Type B pancreatic cell (in vitro differentiated cells): ENCODE measurements around the gene NUP188. TPM values are rescaled to one million over a fixed set of nuclear protein-coding genes. Genes with fewer than 3 reads are reported as not detected.

Source experiments
- DNase-seq: peaks from one replicate; pipeline ENCODE4 v3.0.0; 2021; ENCODE audit warnings: mixed read lengths; ENCODE audit not compliant: unreplicated experiment; ENCODE audit errors: extremely low spot score
- H3K27ac Mint-ChIP-seq: 2 replicates; pipeline ENCODE4 v1.8.0; 2021; ENCODE audit warnings: mild to moderate bottlenecking, mixed read lengths
- H3K27me3 Mint-ChIP-seq: 2 replicates; pipeline ENCODE4 v1.8.0; 2021; ENCODE audit warnings: mixed read lengths
- H3K36me3 Mint-ChIP-seq: 2 replicates; pipeline ENCODE4 v1.8.0; 2021; ENCODE audit warnings: mixed read lengths
- H3K4me1 Mint-ChIP-seq: one replicate; pipeline ENCODE4 v1.8.0; 2021; ENCODE audit warnings: mixed read lengths; ENCODE audit not compliant: unreplicated experiment
- H3K4me3 Mint-ChIP-seq: 2 replicates; pipeline ENCODE4 v1.8.0; 2021; ENCODE audit warnings: mild to moderate bottlenecking, mixed read lengths
- H3K9me3 Mint-ChIP-seq: 2 replicates; pipeline ENCODE4 v1.8.0; 2021; ENCODE audit warnings: mixed read lengths
- total RNA-seq: library from RNA; stranded (reverse); gene quantifications from 2 replicates; pipeline ENCODE4 v1.2.1, GENCODE V29; 2021; ENCODE audit warnings: low replicate concordance
- TF ChIP-seq, protein P1 (sequence below): fragments of 200-600 bp; sonication (generic); conservative IDR thresholded peaks from 2 replicates; pipeline ENCODE4 v1.5.0; 2021; ENCODE audit warnings: antibody characterized with exemption, mild to moderate bottlenecking

Gene NUP188
- total RNA-seq, 1 donor from 2014 or later, result 63.7 TPM

- TF ChIP-seq, protein P1, sequence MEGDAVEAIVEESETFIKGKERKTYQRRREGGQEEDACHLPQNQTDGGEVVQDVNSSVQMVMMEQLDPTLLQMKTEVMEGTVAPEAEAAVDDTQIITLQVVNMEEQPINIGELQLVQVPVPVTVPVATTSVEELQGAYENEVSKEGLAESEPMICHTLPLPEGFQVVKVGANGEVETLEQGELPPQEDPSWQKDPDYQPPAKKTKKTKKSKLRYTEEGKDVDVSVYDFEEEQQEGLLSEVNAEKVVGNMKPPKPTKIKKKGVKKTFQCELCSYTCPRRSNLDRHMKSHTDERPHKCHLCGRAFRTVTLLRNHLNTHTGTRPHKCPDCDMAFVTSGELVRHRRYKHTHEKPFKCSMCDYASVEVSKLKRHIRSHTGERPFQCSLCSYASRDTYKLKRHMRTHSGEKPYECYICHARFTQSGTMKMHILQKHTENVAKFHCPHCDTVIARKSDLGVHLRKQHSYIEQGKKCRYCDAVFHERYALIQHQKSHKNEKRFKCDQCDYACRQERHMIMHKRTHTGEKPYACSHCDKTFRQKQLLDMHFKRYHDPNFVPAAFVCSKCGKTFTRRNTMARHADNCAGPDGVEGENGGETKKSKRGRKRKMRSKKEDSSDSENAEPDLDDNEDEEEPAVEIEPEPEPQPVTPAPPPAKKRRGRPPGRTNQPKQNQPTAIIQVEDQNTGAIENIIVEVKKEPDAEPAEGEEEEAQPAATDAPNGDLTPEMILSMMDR, result no peak
- no peaks in the 10 kb centered on the region for H3K27me3 Mint-ChIP-seq
- H3K4me1 Mint-ChIP-seq, result peaks cover 9% of the 10 kb centered on the region
- H3K4me3 Mint-ChIP-seq, result no peak overlapping the region
- no peak for DNase-seq
- no peak overlapping the region for H3K27ac Mint-ChIP-seq
- peaks cover 10% of the 10 kb centered on the region for H3K36me3 Mint-ChIP-seq
- no peaks in the 10 kb centered on the region for H3K9me3 Mint-ChIP-seq
Measured at GRCh38 chr9:128901822-128902221, 45.7 kb upstream of the NUP188 start.

- H3K9me3 Mint-ChIP-seq, result no peaks in the 10 kb centered on the region
- H3K4me1 Mint-ChIP-seq, result peaks cover 9% of the 10 kb centered on the region
- H3K4me3 Mint-ChIP-seq, result no peak overlapping the region
- TF ChIP-seq, protein P1, result no peak
- DNase-seq, result no peak
- no peak overlapping the region for H3K27ac Mint-ChIP-seq
- no peaks in the 10 kb centered on the region for H3K27me3 Mint-ChIP-seq
- H3K36me3 Mint-ChIP-seq, result peaks cover 9% of the 10 kb centered on the region
Measured at GRCh38 chr9:128902351-128903078, 45.0 kb upstream of the NUP188 start.

DNA sequence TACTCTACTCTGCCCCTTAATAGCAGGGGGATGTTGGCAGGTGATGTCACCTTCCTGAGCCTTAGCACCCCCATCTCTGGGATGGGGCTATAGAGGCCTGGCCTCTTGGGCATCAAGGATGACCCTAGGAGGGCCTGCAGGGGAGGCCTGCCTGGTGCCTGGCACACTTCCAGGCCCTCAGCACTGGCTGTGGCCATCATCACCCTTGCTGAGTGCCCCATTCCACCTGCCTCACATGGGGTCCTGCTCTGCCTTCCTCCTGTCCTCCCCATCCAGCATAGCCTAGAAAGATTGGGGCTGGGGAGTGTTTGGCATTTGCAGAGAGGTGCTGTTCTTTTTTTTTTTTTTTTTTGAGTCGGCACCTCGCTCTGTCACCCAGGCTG lies 44.4 kb upstream of the NUP188 start:
- H3K4me3 Mint-ChIP-seq, result no peak overlapping the region
- H3K27ac Mint-ChIP-seq, result no peak overlapping the region
- peaks cover 9% of the 10 kb centered on the region for H3K4me1 Mint-ChIP-seq
- H3K9me3 Mint-ChIP-seq, result no peaks in the 10 kb centered on the region
- H3K36me3 Mint-ChIP-seq, result peaks cover 13% of the 10 kb centered on the region
- DNase-seq, result no peak
- H3K27me3 Mint-ChIP-seq, result no peaks in the 10 kb centered on the region
- TF ChIP-seq, protein P1, result no peak

- Mint-ChIP-seq H3K36me3 (peaks cover 15% of the 10 kb centered on the region), H3K27me3 (no peaks in the 10 kb centered on the region), H3K4me3 (no peak overlapping the region), H3K4me1 (peaks cover 6% of the 10 kb centered on the region), H3K9me3 (no peaks in the 10 kb centered on the region), H3K27ac (no peak overlapping the region)
- no peak for DNase-seq
- TF ChIP-seq, protein P1, result no peak
Measured at GRCh38 chr9:128903871-128904620, 43.5 kb upstream of the NUP188 start.

GRCh38 chr9:128905964-128906363 lies 41.5 kb upstream of the NUP188 start:
- H3K27me3 Mint-ChIP-seq, result no peaks in the 10 kb centered on the region
- H3K9me3 Mint-ChIP-seq, result no peaks in the 10 kb centered on the region
- DNase-seq, result no peak
- peaks cover 16% of the 10 kb centered on the region for H3K36me3 Mint-ChIP-seq
- H3K27ac Mint-ChIP-seq, result no peak overlapping the region
- no peak overlapping the region for H3K4me3 Mint-ChIP-seq
- peaks cover 1% of the 10 kb centered on the region for H3K4me1 Mint-ChIP-seq
- TF ChIP-seq, protein P1, result no peak
